Sigmoid colon (tissue), 4 donors: ENCODE results near the gene ZNF765.

Experiments
- EP300 ChIP-seq, 4 donors: sonication (generic); formaldehyde crosslinking; IDR thresholded peaks; one replicate each; pipeline ENCODE4 v1.6.1; 2017; ENCODE audit warnings: antibody characterized with exemption in 4 of 4
- POLR2A ChIP-seq, 2 donors: fragments of 450-650 bp; IDR thresholded peaks; one replicate each; pipeline ENCODE4 v1.6.1; 2016; ENCODE audit warnings: antibody characterized with exemption in 2 of 2, mild to moderate bottlenecking in 2 of 2, moderate library complexity in 2 of 2
- TF ChIP-seq, protein P1 (sequence below), 4 experiments: fragments of 450-650 bp in 3 of 4; fragments of 200-600 bp in 1 of 4; IDR thresholded peaks; one replicate each; pipeline ENCODE4 v1.5.1; 2016 to 2019; ENCODE audit warnings: antibody characterized with exemption in 4 of 4, mild to moderate bottlenecking in 3 of 4, moderate library complexity in 2 of 4

DNA sequence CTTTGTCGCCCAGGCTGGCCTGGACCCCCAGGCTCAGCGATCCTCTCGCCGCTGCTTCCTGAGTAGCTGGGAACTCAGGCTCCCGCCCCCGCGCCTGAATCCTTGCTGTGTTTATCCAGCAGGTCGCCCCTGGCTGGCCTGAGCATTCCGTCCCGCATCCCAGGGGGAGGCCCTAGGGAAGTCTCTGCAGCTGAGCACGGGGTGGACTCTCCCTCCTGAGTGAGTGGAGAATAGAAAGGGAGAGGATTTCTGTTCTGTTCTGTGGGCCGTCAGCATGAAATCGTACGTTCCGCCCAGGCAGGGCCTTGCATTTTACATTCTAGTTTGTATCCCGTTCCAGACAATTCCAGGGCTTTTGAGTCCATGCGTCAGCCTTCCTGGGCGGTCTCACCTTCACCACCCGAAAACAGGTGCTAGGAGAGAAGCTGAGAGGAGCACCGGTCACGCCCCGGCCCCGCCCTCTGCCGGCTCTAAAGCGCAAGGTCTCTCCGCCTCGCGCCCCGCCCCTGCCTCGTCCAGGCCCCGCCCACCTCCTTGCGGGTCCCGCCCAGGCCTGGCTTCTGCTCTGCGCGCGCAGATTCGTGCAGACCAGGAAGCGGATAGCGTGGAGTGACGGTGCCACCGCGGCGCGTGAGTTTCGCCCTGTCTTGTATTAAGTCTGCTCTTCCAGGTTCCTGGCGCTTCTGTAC, 36.6 kb downstream of the ZNF765 start, which contains the start of gene ZNF761:
- TF ChIP-seq, protein P1, sequence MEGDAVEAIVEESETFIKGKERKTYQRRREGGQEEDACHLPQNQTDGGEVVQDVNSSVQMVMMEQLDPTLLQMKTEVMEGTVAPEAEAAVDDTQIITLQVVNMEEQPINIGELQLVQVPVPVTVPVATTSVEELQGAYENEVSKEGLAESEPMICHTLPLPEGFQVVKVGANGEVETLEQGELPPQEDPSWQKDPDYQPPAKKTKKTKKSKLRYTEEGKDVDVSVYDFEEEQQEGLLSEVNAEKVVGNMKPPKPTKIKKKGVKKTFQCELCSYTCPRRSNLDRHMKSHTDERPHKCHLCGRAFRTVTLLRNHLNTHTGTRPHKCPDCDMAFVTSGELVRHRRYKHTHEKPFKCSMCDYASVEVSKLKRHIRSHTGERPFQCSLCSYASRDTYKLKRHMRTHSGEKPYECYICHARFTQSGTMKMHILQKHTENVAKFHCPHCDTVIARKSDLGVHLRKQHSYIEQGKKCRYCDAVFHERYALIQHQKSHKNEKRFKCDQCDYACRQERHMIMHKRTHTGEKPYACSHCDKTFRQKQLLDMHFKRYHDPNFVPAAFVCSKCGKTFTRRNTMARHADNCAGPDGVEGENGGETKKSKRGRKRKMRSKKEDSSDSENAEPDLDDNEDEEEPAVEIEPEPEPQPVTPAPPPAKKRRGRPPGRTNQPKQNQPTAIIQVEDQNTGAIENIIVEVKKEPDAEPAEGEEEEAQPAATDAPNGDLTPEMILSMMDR (IDR thresholded peaks at IDR 0.05), result peak; percentile 33 to 45 (median 40)
- TF ChIP-seq POLR2A (IDR thresholded peaks at IDR 0.05) (peak; percentile 45 to 72), EP300 (IDR thresholded peaks at IDR 0.05) (no peak)
